ENCODE results near the gene DKC1.

DNA sequence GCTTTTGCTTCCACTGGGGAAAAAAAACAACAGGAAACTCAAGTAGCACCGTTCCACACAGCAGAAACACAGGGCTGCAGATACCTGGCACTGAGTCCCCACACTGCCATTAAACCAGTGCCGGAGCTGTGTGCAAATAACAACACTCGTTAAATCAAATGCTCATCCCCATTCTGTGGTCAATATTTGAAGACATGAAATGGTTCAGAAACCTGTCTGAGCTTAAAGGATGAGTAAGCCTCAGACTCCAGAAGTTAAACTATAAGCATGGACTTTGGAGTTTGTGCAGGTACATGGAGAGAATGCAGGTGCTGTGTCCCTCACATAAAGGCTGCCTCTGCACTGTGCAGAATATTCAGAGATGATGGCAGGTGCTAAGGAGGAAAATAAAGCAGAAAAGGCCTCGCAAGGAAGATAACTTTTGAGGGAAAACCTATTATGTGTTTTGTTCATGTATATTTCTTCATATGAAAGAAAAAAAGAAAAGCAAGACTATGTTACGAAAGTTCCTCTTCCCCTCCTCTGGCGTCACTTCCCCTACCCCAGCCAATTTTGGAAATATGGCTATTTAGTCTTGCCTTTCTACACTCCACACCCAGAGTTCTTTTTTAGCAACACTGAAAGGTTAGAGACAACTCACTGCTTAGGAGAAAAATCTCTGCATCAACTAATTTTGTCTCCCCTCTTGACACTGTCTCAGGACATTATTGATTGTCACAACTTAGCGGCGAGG, 38.0 kb downstream of the DKC1 start:
- TF ChIP-seq, protein P1, sequence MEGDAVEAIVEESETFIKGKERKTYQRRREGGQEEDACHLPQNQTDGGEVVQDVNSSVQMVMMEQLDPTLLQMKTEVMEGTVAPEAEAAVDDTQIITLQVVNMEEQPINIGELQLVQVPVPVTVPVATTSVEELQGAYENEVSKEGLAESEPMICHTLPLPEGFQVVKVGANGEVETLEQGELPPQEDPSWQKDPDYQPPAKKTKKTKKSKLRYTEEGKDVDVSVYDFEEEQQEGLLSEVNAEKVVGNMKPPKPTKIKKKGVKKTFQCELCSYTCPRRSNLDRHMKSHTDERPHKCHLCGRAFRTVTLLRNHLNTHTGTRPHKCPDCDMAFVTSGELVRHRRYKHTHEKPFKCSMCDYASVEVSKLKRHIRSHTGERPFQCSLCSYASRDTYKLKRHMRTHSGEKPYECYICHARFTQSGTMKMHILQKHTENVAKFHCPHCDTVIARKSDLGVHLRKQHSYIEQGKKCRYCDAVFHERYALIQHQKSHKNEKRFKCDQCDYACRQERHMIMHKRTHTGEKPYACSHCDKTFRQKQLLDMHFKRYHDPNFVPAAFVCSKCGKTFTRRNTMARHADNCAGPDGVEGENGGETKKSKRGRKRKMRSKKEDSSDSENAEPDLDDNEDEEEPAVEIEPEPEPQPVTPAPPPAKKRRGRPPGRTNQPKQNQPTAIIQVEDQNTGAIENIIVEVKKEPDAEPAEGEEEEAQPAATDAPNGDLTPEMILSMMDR (IDR thresholded peaks at IDR 0.05; ENCODE audit: insufficient read depth, low read length), result no peak
- 0 out of 2 replicates have a peak, but pooled peaks have one; percentile 42 for TF ChIP-seq GABPA (IDR thresholded peaks at IDR 0.05; ENCODE audit: low read depth)

Measured in HL-60 (cell line).